8988T (cell line): ENCODE results near the gene TMEM217.

ENCODE experiments used
- DNase-seq: peaks from one replicate; pipeline ENCODE4 v3.0.0; 2011

TMEM217 gene

GRCh38 chr6:37279366-37280134 lies 21.6 kb upstream of the TMEM217 start:
- DNase-seq = no peak

GRCh38 chr6:37277001-37277409 lies 19.1 kb upstream of the TMEM217 start:
- DNase-seq = no peak

- DNase-seq = no peak
Measured at GRCh38 chr6:37275350-37275749, 17.4 kb upstream of the TMEM217 start.

GRCh38 chr6:37273690-37274089 lies 15.7 kb upstream of the TMEM217 start:
- DNase-seq = no peak

GRCh38 chr6:37272834-37273566 lies 15.1 kb upstream of the TMEM217 start:
- DNase-seq = no peak

GRCh38 chr6:37269105-37269504 lies 11.2 kb upstream of the TMEM217 start:
- no peak for DNase-seq

GRCh38 chr6:37265860-37266259 lies 7.9 kb upstream of the TMEM217 start:
- no peak for DNase-seq

- no peak for DNase-seq
Measured at GRCh38 chr6:37265001-37265400, 7.1 kb upstream of the TMEM217 start.

GRCh38 chr6:37262446-37263026 lies 4.6 kb upstream of the TMEM217 start:
- no peak for DNase-seq

- no peak for DNase-seq
Measured at GRCh38 chr6:37261198-37261597, 3.3 kb upstream of the TMEM217 start.

- no peak for DNase-seq
Measured at GRCh38 chr6:37260444-37260843, 2.5 kb upstream of the TMEM217 start.

- no peak for DNase-seq
Measured at GRCh38 chr6:37260040-37260439, 2.1 kb upstream of the TMEM217 start.

GRCh38 chr6:37259191-37259590 lies 1.2 kb upstream of the TMEM217 start:
- no peak for DNase-seq

- no peak for DNase-seq
Measured at GRCh38 chr6:37258405-37259105, 611 bp upstream of the TMEM217 start.

- DNase-seq = no peak
Measured at GRCh38 chr6:37257320-37257633, 667 bp downstream of the TMEM217 start.

- no peak for DNase-seq
Measured at GRCh38 chr6:37256692-37257319, 1.1 kb downstream of the TMEM217 start.

- DNase-seq = no peak
Measured at GRCh38 chr6:37254881-37255280, 3.1 kb downstream of the TMEM217 start.

- DNase-seq = no peak
Measured at GRCh38 chr6:37253486-37254007, 4.4 kb downstream of the TMEM217 start.

- no peak for DNase-seq
Measured at GRCh38 chr6:37251211-37251780, 6.6 kb downstream of the TMEM217 start.

GRCh38 chr6:37244430-37245310 lies 13.3 kb downstream of the TMEM217 start:
- no peak for DNase-seq

- DNase-seq = no peak
Measured at GRCh38 chr6:37243816-37244370, 14.1 kb downstream of the TMEM217 start.
